Activated CD8-positive, alpha-beta memory T cell treated with anti-CD3 and anti-CD28 coated beads for 48 hours (primary cell): Measurements from ENCODE around the gene PNPLA4.

Experiments
- DNase-seq, 3 experiments: peaks; one replicate each; pipeline ENCODE4 v3.0.0-alpha.2; 2020; ENCODE audit warnings: low read depth in 2 of 3, low spot score in 2 of 3

PNPLA4 gene

GRCh38 chrX:7927259-7928167 lies at the start of gene PNPLA4:
TSS of gene PNPLA4 (minus strand) at chrX:7927413. CDS start at chrX:7926119, 1,294 bp downstream.
- peak; percentile 61 to 79 (median 69) for DNase-seq

GRCh38 chrX:7972586-7972985 lies 45.4 kb upstream of the PNPLA4 start:
- DNase-seq = no peak

- no peak for DNase-seq
These were observed 43.2 kb upstream of the PNPLA4 start for GRCh38 chrX:7970428-7970827.

- DNase-seq = no peak
These were observed 38.2 kb upstream of the PNPLA4 start for GRCh38 chrX:7965436-7965835.

GRCh38 chrX:7960246-7960645 lies 33.0 kb upstream of the PNPLA4 start:
- DNase-seq = no peak

- no peak for DNase-seq
These were observed 26.2 kb upstream of the PNPLA4 start for GRCh38 chrX:7953446-7953845.

GRCh38 chrX:7950865-7951264 lies 23.7 kb upstream of the PNPLA4 start:
- DNase-seq = no peak

- no peak for DNase-seq
These were observed 21.3 kb upstream of the PNPLA4 start for GRCh38 chrX:7948483-7948882.

- DNase-seq = no peak
These were observed 19.7 kb upstream of the PNPLA4 start for GRCh38 chrX:7946960-7947359.

- no peak for DNase-seq
These were observed 16.5 kb upstream of the PNPLA4 start for GRCh38 chrX:7943600-7944245.

- DNase-seq = no peak
These were observed 14.3 kb upstream of the PNPLA4 start for GRCh38 chrX:7941390-7942042.

- DNase-seq = no peak
These were observed 6.8 kb upstream of the PNPLA4 start for GRCh38 chrX:7934026-7934425.

- DNase-seq = no peak
These were observed 327 bp downstream of the PNPLA4 start for GRCh38 chrX:7926914-7927258.

- DNase-seq = no peak
These were observed 712 bp downstream of the PNPLA4 start for GRCh38 chrX:7926501-7926900.

- DNase-seq = peak in 1 of 3 experiments; percentile 25
These were observed 1.2 kb downstream of the PNPLA4 start for GRCh38 chrX:7925867-7926472.

GRCh38 chrX:7921750-7922149 lies 5.5 kb downstream of the PNPLA4 start:
- DNase-seq = no peak

GRCh38 chrX:7908821-7909220 lies 18.4 kb downstream of the PNPLA4 start:
- DNase-seq = no peak

- DNase-seq = no peak
These were observed 22.7 kb downstream of the PNPLA4 start for GRCh38 chrX:7904562-7904961.

- DNase-seq = no peak
These were observed 35.3 kb downstream of the PNPLA4 start for GRCh38 chrX:7891928-7892327.

GRCh38 chrX:7889680-7890079 lies 37.5 kb downstream of the PNPLA4 start:
- no peak for DNase-seq

- no peak for DNase-seq
These were observed 38.1 kb downstream of the PNPLA4 start for GRCh38 chrX:7889135-7889534.

GRCh38 chrX:7876957-7877356 lies 50.3 kb downstream of the PNPLA4 start:
- DNase-seq = no peak
